ENCODE measurements around the gene TMEM45B. TPM values are rescaled to one million over a fixed set of nuclear protein-coding genes. Genes with fewer than 3 reads are reported as not detected.
"Not testable (repeated sequence)": the region's sequence is repeated elsewhere in the genome, so short reads cannot be mapped to it uniquely, and the experiment has no call there.

TMEM45B gene
- total RNA-seq, 1 donor from 2014 or later, result 1.8 TPM

- no peak for DNase-seq (ENCODE audit: low read depth, low spot score)
Observed at GRCh38 chr11:129852125-129852740, 36.6 kb downstream of the TMEM45B start.

GRCh38 chr11:129853518-129854231 is 38.0 kb downstream of the TMEM45B start:
- no peak for DNase-seq (ENCODE audit: low read depth, low spot score)

GRCh38 chr11:129854232-129854805 is 38.7 kb downstream of the TMEM45B start:
- DNase-seq (ENCODE audit: low read depth, low spot score), result no peak

- no peak for DNase-seq (ENCODE audit: low read depth, low spot score)
Observed at GRCh38 chr11:129855086-129855485, 39.4 kb downstream of the TMEM45B start.

- DNase-seq (ENCODE audit: low read depth, low spot score), result no peak
Observed at GRCh38 chr11:129856036-129856435, 40.4 kb downstream of the TMEM45B start.

- DNase-seq (ENCODE audit: low read depth, low spot score), result peak; percentile 79
Observed at GRCh38 chr11:129861702-129862522, 46.3 kb downstream of the TMEM45B start.

GRCh38 chr11:129864811-129865210 is 49.2 kb downstream of the TMEM45B start:
- no peak for DNase-seq (ENCODE audit: low read depth, low spot score)

GRCh38 chr11:129865701-129866100 is 50.1 kb downstream of the TMEM45B start:
- DNase-seq (ENCODE audit: low read depth, low spot score), result no peak

GRCh38 chr11:129866311-129866710 is 50.7 kb downstream of the TMEM45B start:
- DNase-seq (ENCODE audit: low read depth, low spot score), result no peak

GRCh38 chr11:129868626-129869025 is 53.0 kb downstream of the TMEM45B start:
- DNase-seq (ENCODE audit: low read depth, low spot score), result not testable (repeated sequence)

- no peak for DNase-seq (ENCODE audit: low read depth, low spot score)
Observed at GRCh38 chr11:129871914-129872313, 56.3 kb downstream of the TMEM45B start.

- no peak for DNase-seq (ENCODE audit: low read depth, low spot score)
Observed at GRCh38 chr11:129880311-129880710, 64.7 kb downstream of the TMEM45B start.

GRCh38 chr11:129881570-129882170 is 66.0 kb downstream of the TMEM45B start:
- DNase-seq (ENCODE audit: low read depth, low spot score), result no peak

GRCh38 chr11:129884581-129884980 is 68.9 kb downstream of the TMEM45B start:
- no peak for DNase-seq (ENCODE audit: low read depth, low spot score)

GRCh38 chr11:129885381-129885780 is 69.7 kb downstream of the TMEM45B start:
- no peak for DNase-seq (ENCODE audit: low read depth, low spot score)

- DNase-seq (ENCODE audit: low read depth, low spot score), result no peak
Observed at GRCh38 chr11:129888451-129888850, 72.8 kb downstream of the TMEM45B start.

GRCh38 chr11:129894278-129895125 is 78.9 kb downstream of the TMEM45B start:
- DNase-seq (ENCODE audit: low read depth, low spot score), result no peak

GRCh38 chr11:129895126-129896041 is 79.7 kb downstream of the TMEM45B start, which contains the start of gene NFRKB:
Gene NFRKB (minus strand): TSS chr11:129895578. CDS start chr11:129892849, 2,729 bp downstream.
- DNase-seq (ENCODE audit: low read depth, low spot score), result no peak

- no peak for DNase-seq (ENCODE audit: low read depth, low spot score)
Observed at GRCh38 chr11:129896062-129896461, 80.4 kb downstream of the TMEM45B start.
